ENCODE results near the gene FAM174B. TPM values are rescaled to one million over a fixed set of nuclear protein-coding genes. Genes with fewer than 3 reads are reported as not detected.

The FAM174B gene
- total RNA-seq, 1 experiment from 2014 or later = 0.30 TPM

GRCh38 chr15:92687195-92687602, 31.6 kb upstream of the FAM174B start:
- no TSS peak for BruUV-seq (replicated peaks)
- no peak overlapping the region for H3K4me3 ChIP-seq (replicated peaks in 1 of 2; ENCODE audit: low read depth in 1 of 2, low read length in 2 of 2)
- H2AFZ ChIP-seq (ENCODE audit: low read depth, low read length, poor library complexity, severe bottlenecking) = no peak overlapping the region
- no peak overlapping the region for H3K27ac ChIP-seq (ENCODE audit: low read depth, low read length)
- H3K4me1 ChIP-seq (ENCODE audit: control insufficient read depth in 1 of 2, insufficient read depth in 2 of 2, low read length in 2 of 2) = no peaks in the 10 kb centered on the region
- no peaks in the 10 kb centered on the region for H3K9me3 ChIP-seq (ENCODE audit: control insufficient read depth in 1 of 2, insufficient read depth in 1 of 2, low read depth in 1 of 2, low read length in 2 of 2)
- no peak overlapping the region for H3K9ac ChIP-seq (ENCODE audit: low read length)
- intact Hi-C loops (cut with micrococcal nuclease) = loop anchor here (10.0 kb wide), 1 partner anchor 162 kb away; no protein-coding TSS in a partner anchor
- H3K27me3 ChIP-seq (ENCODE audit: insufficient read depth, low read length) = peaks cover 4% of the 10 kb centered on the region; the same call in 1 of the 2 replicates
- H4K20me1 ChIP-seq (ENCODE audit: insufficient read depth) = no peaks in the 10 kb centered on the region
- no peaks in the 10 kb centered on the region for H3K36me3 ChIP-seq (ENCODE audit: control insufficient read depth in 1 of 2, insufficient read depth in 2 of 2, low read length in 2 of 2)
- H3K4me2 ChIP-seq (ENCODE audit: low read length) = no peak overlapping the region
- RAD21 ChIA-PET (ENCODE audit: low non-redundant PET in 1 of 2, low total read pairs in 2 of 2, uncharacterized antibody in 2 of 2, unreplicated experiment in 2 of 2) = no interaction called here
- H3K9me2 ChIP-seq (ENCODE audit: insufficient read depth) = no peaks in the 10 kb centered on the region
- no peak for TF ChIP-seq ZBTB33 (IDR thresholded peaks at IDR 0.05; ENCODE audit: extremely low read depth, insufficient replicate concordance, low read length)
- DNase-seq (ENCODE audit: low read depth, low spot score) (no peak), ATAC-seq (no peak)
- H3K79me2 ChIP-seq (ENCODE audit: insufficient read depth, low read length) = no peaks in the 10 kb centered on the region
- POLR2A ChIA-PET = no interaction called here
- CTCF ChIA-PET = no interaction called here

GRCh38 chr15:92683511-92683834, 27.9 kb upstream of the FAM174B start:
- Histone ChIP-seq H2AFZ (ENCODE audit: low read depth, low read length, poor library complexity, severe bottlenecking) (no peak overlapping the region), H3K27me3 (ENCODE audit: insufficient read depth, low read length) (no peaks in the 10 kb centered on the region), H3K36me3 (ENCODE audit: control insufficient read depth in 1 of 2, insufficient read depth in 2 of 2, low read length in 2 of 2) (no peaks in the 10 kb centered on the region), H3K4me1 (ENCODE audit: control insufficient read depth in 1 of 2, insufficient read depth in 2 of 2, low read length in 2 of 2) (no peaks in the 10 kb centered on the region), H3K9me2 (ENCODE audit: insufficient read depth) (no peaks in the 10 kb centered on the region), H3K27ac (ENCODE audit: low read depth, low read length) (no peak overlapping the region), H3K9me3 (ENCODE audit: control insufficient read depth in 1 of 2, insufficient read depth in 1 of 2, low read depth in 1 of 2, low read length in 2 of 2) (no peaks in the 10 kb centered on the region), H3K4me2 (ENCODE audit: low read length) (no peak overlapping the region), H4K20me1 (ENCODE audit: insufficient read depth) (no peaks in the 10 kb centered on the region), H3K4me3 (replicated peaks in 1 of 2; ENCODE audit: low read depth in 1 of 2, low read length in 2 of 2) (no peak overlapping the region), H3K79me2 (ENCODE audit: insufficient read depth, low read length) (no peaks in the 10 kb centered on the region), H3K9ac (ENCODE audit: low read length) (no peak overlapping the region)
- DNase-seq (ENCODE audit: low read depth, low spot score) (no peak), ATAC-seq (peak; percentile 67)
- RAD21 ChIA-PET (ENCODE audit: low non-redundant PET in 1 of 2, low total read pairs in 2 of 2, uncharacterized antibody in 2 of 2, unreplicated experiment in 2 of 2) = no interaction called here
- BruUV-seq (replicated peaks) = no TSS peak
- CTCF ChIA-PET = interaction anchor here (1.0 kb wide), 1 partner anchor 162 kb away, joined by 4 read pairs; no protein-coding TSS in a partner anchor
- intact Hi-C loops (cut with micrococcal nuclease) = loop anchor here (10.0 kb wide), 1 partner anchor 159 kb away; no protein-coding TSS in a partner anchor
- TF ChIP-seq ZFX (IDR thresholded peaks at IDR 0.05) = no peak
- TF ChIP-seq EZH2 (IDR thresholded peaks at IDR 0.05) = no peak
- peak; percentile 22 to 44 (median 30); a peak in 4 of 6 replicates for TF ChIP-seq CTCF (IDR thresholded peaks at IDR 0.05 in 2 of 3, conservative IDR thresholded peaks at IDR 0.05 in 1 of 3; ENCODE audit: borderline replicate concordance in 1 of 3, insufficient read depth in 1 of 3, low read depth in 2 of 3, low read length in 2 of 3)
- TF ChIP-seq RAD21 (IDR thresholded peaks at IDR 0.05; ENCODE audit: low read depth) = peak; percentile 55
- TF ChIP-seq TCF7L2 (IDR thresholded peaks at IDR 0.05; ENCODE audit: borderline replicate concordance, extremely low read depth, insufficient read depth, insufficient read length) = peak; percentile 89
- POLR2A ChIA-PET = no interaction called here

Data from HCT116 (cell line).